Ascending aorta (tissue), 2 donors: ENCODE data around the gene GCKR. TPM values are rescaled to one million over a fixed set of nuclear protein-coding genes. Genes with fewer than 3 reads are reported as not detected.

Experiments
- DNase-seq, 2 donors: peaks; one replicate each; pipeline ENCODE4 v3.0.0-alpha.2; 2019; ENCODE audit warnings: low spot score in 2 of 2
- H3K27ac ChIP-seq, 2 donors: fragments of 200-600 bp; sonication (generic); one replicate each; pipeline ENCODE4 v1.5.1; 2016 to 2017; ENCODE audit warnings: mild to moderate bottlenecking in 1 of 2
- H3K27me3 ChIP-seq: fragments of 200-600 bp; sonication (generic); one replicate; pipeline ENCODE4 v1.5.1; 2017
- H3K36me3 ChIP-seq, 2 donors: fragments of 200-600 bp; sonication (generic); one replicate each; pipeline ENCODE4 v1.5.1; 2016
- H3K4me1 ChIP-seq, 2 donors: fragments of 200-600 bp; sonication (generic); one replicate each; pipeline ENCODE4 v1.5.1; 2016 to 2017; ENCODE audit warnings: mild to moderate bottlenecking in 1 of 2
- H3K4me3 ChIP-seq, 2 donors: fragments of 200-600 bp; sonication (generic); one replicate each; pipeline ENCODE4 v1.5.1; 2016 to 2017; ENCODE audit warnings: mild to moderate bottlenecking in 1 of 2
- H3K9me3 ChIP-seq, 2 donors: fragments of 200-600 bp; sonication (generic); one replicate each; pipeline ENCODE4 v1.5.1; 2016
- CTCF ChIP-seq, 3 experiments: fragments of 200-600 bp in 2 of 3; fragments of 450-650 bp in 1 of 3; sonication (generic) in 2 of 3; IDR thresholded peaks; one replicate each; pipeline ENCODE4 v1.5.1; 2016 to 2019; ENCODE audit warnings: antibody characterized with exemption in 3 of 3, mild to moderate bottlenecking in 1 of 3, moderate library complexity in 1 of 3
- intact Hi-C: fragments of 100-400 bp; cut with DNase I; formaldehyde crosslinking; loops from one replicate; pipeline ENCODE4 v1.15.1; 2023
- total RNA-seq: library from RNA; depleted of rRNA; stranded (reverse); fragments of >200 nt; gene quantifications from one replicate; pipeline ENCODE4 v1.1.0, GENCODE V29; 2016

GCKR gene
- total RNA-seq, 1 donor from 2014 or later = not detected

GRCh38 chr2:27497288-27497627, 619 bp downstream of the GCKR start:
- Histone ChIP-seq H3K27ac (no peak overlapping the region), H3K36me3 (no peaks in the 10 kb centered on the region), H3K4me1 (peaks cover 0 to 6% of the 10 kb centered on the region in 2 donors), H3K4me3 (no peak overlapping the region), H3K9me3 (no peaks in the 10 kb centered on the region), H3K27me3 (no peaks in the 10 kb centered on the region)
- no peak for DNase-seq
- intact Hi-C loops = loop anchor here (10.0 kb wide), 1 partner anchor 362 kb away; the partner anchor contains the start of genes PREB and PRR30
- TF ChIP-seq CTCF (IDR thresholded peaks at IDR 0.05) = no peak

GRCh38 chr2:27498975-27499374, 2.3 kb downstream of the GCKR start:
- no peaks in the 10 kb centered on the region for H3K9me3 ChIP-seq
- no peaks in the 10 kb centered on the region for H3K36me3 ChIP-seq
- H3K4me1 ChIP-seq = peaks cover 0 to 4% of the 10 kb centered on the region in 2 donors
- H3K4me3 ChIP-seq = no peak overlapping the region
- DNase-seq = no peak
- intact Hi-C loops = loop anchor here (10.0 kb wide), 1 partner anchor 364 kb away; the partner anchor contains the start of genes PREB and PRR30
- H3K27ac ChIP-seq = no peak overlapping the region
- no peaks in the 10 kb centered on the region for H3K27me3 ChIP-seq
- no peak for TF ChIP-seq CTCF (IDR thresholded peaks at IDR 0.05)

- Histone ChIP-seq H3K27ac (no peak overlapping the region), H3K4me1 (no peaks in the 10 kb centered on the region), H3K4me3 (no peak overlapping the region), H3K36me3 (no peaks in the 10 kb centered on the region), H3K27me3 (no peaks in the 10 kb centered on the region), H3K9me3 (no peaks in the 10 kb centered on the region)
- intact Hi-C loops = no loop called here
- TF ChIP-seq CTCF (IDR thresholded peaks at IDR 0.05) = no peak
- DNase-seq = no peak
Measured at GRCh38 chr2:27501042-27501441, 4.4 kb downstream of the GCKR start.

DNA sequence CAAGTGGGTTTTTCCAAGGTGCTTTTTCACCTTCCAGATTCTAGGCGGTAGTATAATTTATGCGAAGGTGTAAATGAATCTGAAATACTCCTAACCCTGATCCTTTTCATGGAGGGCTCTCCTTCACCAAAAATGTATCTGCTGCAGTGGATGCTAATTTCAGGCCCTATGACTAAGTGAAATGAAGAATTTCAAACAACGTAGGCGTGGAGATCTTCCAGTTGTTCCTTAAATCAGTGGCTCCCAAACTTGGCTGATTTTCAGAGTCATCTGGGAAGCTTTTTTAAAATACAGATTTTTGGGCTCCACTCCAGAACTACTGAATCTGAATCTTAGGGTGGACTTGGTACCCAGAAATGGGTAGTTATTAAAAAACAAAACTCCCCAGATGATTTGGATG, 5.5 kb downstream of the GCKR start:
- H3K27me3 ChIP-seq = no peaks in the 10 kb centered on the region
- no peak for DNase-seq
- H3K9me3 ChIP-seq = no peaks in the 10 kb centered on the region
- H3K4me3 ChIP-seq = no peak overlapping the region
- TF ChIP-seq CTCF (IDR thresholded peaks at IDR 0.05) = no peak
- no peaks in the 10 kb centered on the region for H3K4me1 ChIP-seq
- H3K36me3 ChIP-seq = no peaks in the 10 kb centered on the region
- intact Hi-C loops = no loop called here
- no peak overlapping the region for H3K27ac ChIP-seq

GRCh38 chr2:27506587-27506986, 9.9 kb downstream of the GCKR start:
- Histone ChIP-seq H3K27ac (no peak overlapping the region), H3K27me3 (no peaks in the 10 kb centered on the region), H3K4me1 (no peaks in the 10 kb centered on the region), H3K36me3 (no peaks in the 10 kb centered on the region), H3K4me3 (no peak overlapping the region), H3K9me3 (no peaks in the 10 kb centered on the region)
- TF ChIP-seq CTCF (IDR thresholded peaks at IDR 0.05) = no peak
- DNase-seq = no peak
- intact Hi-C loops = no loop called here

GRCh38 chr2:27507293-27507692, 10.7 kb downstream of the GCKR start:
- H3K9me3 ChIP-seq = no peaks in the 10 kb centered on the region
- TF ChIP-seq CTCF (IDR thresholded peaks at IDR 0.05) = no peak
- no peaks in the 10 kb centered on the region for H3K4me1 ChIP-seq
- intact Hi-C loops = no loop called here
- DNase-seq = no peak
- H3K36me3 ChIP-seq = no peaks in the 10 kb centered on the region
- H3K27ac ChIP-seq = no peak overlapping the region
- H3K27me3 ChIP-seq = no peaks in the 10 kb centered on the region
- H3K4me3 ChIP-seq = no peak overlapping the region
